ENCODE data around the gene CD2AP. TPM values are rescaled to one million over a fixed set of nuclear protein-coding genes. Genes with fewer than 3 reads are reported as not detected.

CD2AP gene
- total RNA-seq, 1 donor from 2014 or later, result 34.5 TPM

DNA sequence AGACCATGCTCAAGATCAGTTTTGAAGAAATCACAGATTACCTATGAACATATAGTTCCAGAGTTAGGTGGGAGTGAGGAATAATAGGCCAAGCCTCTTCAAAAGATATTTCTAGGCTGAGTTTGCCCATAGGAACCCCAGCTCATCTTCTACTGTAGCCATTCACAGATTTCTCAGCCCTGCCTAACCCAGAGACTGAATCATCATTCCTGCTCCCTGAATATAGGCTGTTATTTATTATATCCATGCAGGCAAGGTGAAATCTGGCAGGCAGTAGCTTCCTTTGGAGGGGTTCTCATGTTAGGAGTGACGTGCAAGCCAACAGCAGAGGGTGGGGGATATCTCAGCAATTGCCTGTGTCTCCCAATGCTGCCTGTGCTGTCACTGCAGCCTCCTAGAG, 195.2 kb downstream of the CD2AP start:
- Histone ChIP-seq H3K27ac (no peak overlapping the region), H3K4me1 (peaks cover 5% of the 10 kb centered on the region), H3K9me3 (no peaks in the 10 kb centered on the region), H3K36me3 (no peaks in the 10 kb centered on the region), H3K4me3 (no peak overlapping the region), H3K27me3 (no peaks in the 10 kb centered on the region)
- intact Hi-C loops (cut with DNase I), result no loop called here
- TF ChIP-seq, protein P1, sequence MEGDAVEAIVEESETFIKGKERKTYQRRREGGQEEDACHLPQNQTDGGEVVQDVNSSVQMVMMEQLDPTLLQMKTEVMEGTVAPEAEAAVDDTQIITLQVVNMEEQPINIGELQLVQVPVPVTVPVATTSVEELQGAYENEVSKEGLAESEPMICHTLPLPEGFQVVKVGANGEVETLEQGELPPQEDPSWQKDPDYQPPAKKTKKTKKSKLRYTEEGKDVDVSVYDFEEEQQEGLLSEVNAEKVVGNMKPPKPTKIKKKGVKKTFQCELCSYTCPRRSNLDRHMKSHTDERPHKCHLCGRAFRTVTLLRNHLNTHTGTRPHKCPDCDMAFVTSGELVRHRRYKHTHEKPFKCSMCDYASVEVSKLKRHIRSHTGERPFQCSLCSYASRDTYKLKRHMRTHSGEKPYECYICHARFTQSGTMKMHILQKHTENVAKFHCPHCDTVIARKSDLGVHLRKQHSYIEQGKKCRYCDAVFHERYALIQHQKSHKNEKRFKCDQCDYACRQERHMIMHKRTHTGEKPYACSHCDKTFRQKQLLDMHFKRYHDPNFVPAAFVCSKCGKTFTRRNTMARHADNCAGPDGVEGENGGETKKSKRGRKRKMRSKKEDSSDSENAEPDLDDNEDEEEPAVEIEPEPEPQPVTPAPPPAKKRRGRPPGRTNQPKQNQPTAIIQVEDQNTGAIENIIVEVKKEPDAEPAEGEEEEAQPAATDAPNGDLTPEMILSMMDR (IDR thresholded peaks at IDR 0.05), result no peak
- DNase-seq, result no peak
- no peak for ATAC-seq

DNA sequence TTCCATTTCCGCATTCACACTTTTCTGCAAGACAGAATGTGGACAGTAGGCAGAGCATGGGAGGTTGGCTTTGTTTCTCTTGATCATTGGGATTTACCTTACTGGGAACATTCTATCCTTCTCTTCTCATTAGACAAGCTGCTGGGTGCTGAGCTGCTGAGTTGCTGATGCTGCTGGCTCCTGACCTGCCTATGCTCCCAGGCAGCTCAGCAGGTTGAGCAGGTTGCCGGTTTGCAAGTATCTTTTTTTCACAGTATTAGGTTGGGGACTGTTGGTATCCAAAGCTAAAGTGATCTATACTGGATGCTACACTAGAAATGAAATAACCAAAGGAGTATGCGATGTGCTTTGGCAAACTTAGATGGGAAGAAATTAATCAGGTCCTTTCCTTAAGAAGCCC, 197.1 kb downstream of the CD2AP start:
- no peak for DNase-seq
- intact Hi-C loops (cut with DNase I), result no loop called here
- ATAC-seq, result no peak
- H3K27me3 ChIP-seq, result no peaks in the 10 kb centered on the region
- H3K27ac ChIP-seq, result no peak overlapping the region
- H3K9me3 ChIP-seq, result no peaks in the 10 kb centered on the region
- no peaks in the 10 kb centered on the region for H3K36me3 ChIP-seq
- H3K4me3 ChIP-seq, result no peak overlapping the region
- TF ChIP-seq, protein P1 (IDR thresholded peaks at IDR 0.05), result no peak
- H3K4me1 ChIP-seq, result peaks cover 3% of the 10 kb centered on the region

Other genes starting within 250 kb of the CD2AP start
- 28.9 TPM for gene TNFRSF21, start 167.9 kb upstream of the CD2AP start, total RNA-seq
- gene ADGRF4, start 220.8 kb downstream of the CD2AP start, total RNA-seq, result not detected

Data from upper lobe of right lung (tissue), 1 donor.